Measurements from ENCODE around the gene OPCML. TPM values are rescaled to one million over a fixed set of nuclear protein-coding genes. Genes with fewer than 3 reads are reported as not detected.

Gene OPCML
- total and polyA plus RNA-seq, 2 of the 13 experiments (the other 11 are each of a cell fraction or from before 2014, with no cell fraction given): not detected

DNA sequence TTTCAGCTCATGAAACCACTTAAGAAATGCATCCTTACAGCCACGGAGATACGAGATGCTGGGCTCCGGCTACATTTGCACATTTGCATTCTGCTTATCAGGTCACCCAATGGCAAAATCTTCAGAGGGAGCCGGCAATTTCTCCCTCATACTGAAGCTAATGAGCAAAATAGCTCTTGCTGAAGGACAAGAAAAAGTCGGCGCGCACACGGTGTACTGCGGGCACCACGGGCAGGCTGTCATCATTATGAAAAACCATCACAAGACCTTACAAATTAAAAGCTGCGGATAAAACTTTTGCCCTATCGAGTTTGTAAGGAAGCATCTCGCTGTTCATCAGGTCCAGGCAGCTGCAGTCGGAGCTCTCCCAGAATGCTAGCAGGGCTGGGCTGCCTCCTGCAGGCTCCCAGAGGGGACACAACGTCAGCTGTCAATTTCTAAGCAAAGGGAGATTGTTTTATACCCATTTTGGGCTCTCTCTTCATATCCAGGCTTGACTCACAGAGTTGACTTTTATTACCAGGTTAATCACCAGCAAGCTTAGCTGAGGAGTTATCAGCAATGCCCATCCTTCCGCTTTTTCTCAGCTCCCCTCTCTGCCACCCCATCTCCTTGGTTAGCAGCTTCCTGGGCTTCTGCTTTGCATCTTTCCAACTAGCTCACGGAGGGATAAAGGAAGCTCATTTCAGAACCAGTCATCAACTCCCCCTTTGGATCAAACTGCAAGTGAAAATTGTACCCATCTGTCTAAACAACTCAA lies 375.1 kb downstream of the OPCML start:
- H4K20me1 ChIP-seq (ENCODE audit: insufficient read depth, low read length): no peaks in the 10 kb centered on the region
- peaks cover 2 to 41% of the 10 kb centered on the region in 2 experiments; a peak in 4 of 5 replicates for H3K27me3 ChIP-seq (ENCODE audit: control insufficient read depth in 1 of 2, insufficient read depth in 2 of 2, low read length in 2 of 2)
- no peak overlapping the region for H3K4me3 ChIP-seq (replicated peaks in 1 of 3; ENCODE audit: insufficient read depth in 1 of 3, low read depth in 2 of 3, low read length in 3 of 3)
- DNase-seq (ENCODE audit: low spot score) (no peak), FAIRE-seq (no peak), ATAC-seq (no peak)
- ChIA-PET CTCF (ENCODE audit: low intra/inter-chr PET ratio, low total read pairs) (no interaction called here), POLR2A (no interaction called here)
- peaks cover 2% of the 10 kb centered on the region; the same call in 1 of the 2 replicates for H3K4me1 ChIP-seq (ENCODE audit: insufficient read depth, low read length)
- H2AFZ ChIP-seq (ENCODE audit: low read length): no peak overlapping the region
- H3K79me2 ChIP-seq (ENCODE audit: insufficient read depth, low read length): no peaks in the 10 kb centered on the region
- TF ChIP-seq GLI4 (CRISPR knock-in tag; IDR thresholded peaks at IDR 0.05; ENCODE audit: borderline replicate concordance): no peak
- no peak for TF ChIP-seq PAWR (CRISPR knock-in tag; IDR thresholded peaks at IDR 0.05; ENCODE audit: borderline replicate concordance)
- no peak for TF ChIP-seq REL (CRISPR knock-in tag; conservative IDR thresholded peaks at IDR 0.05)
- no peak for TF ChIP-seq KLF15 (CRISPR knock-in tag; IDR thresholded peaks at IDR 0.05; ENCODE audit: borderline replicate concordance)
- no peak for TF ChIP-seq ZNF547 (CRISPR knock-in tag; IDR thresholded peaks at IDR 0.05)
- no peak for TF ChIP-seq ATM (IDR thresholded peaks at IDR 0.05; ENCODE audit: borderline replicate concordance)
- TF ChIP-seq ZNF556 (CRISPR knock-in tag; IDR thresholded peaks at IDR 0.05; ENCODE audit: borderline replicate concordance): no peak
- no peak for TF ChIP-seq NFE2L2 (IDR thresholded peaks at IDR 0.05; ENCODE audit: low read length)
- no peak for TF ChIP-seq SYNCRIP (IDR thresholded peaks at IDR 0.05; ENCODE audit: insufficient read depth, low read depth, low read length)
- no peak for TF ChIP-seq ZSCAN31 (CRISPR knock-in tag; IDR thresholded peaks at IDR 0.05; ENCODE audit: low read depth)
- TF ChIP-seq ZNF383 (CRISPR knock-in tag; IDR thresholded peaks at IDR 0.05; ENCODE audit: borderline replicate concordance): no peak
- no peak for TF ChIP-seq YEATS4 (CRISPR knock-in tag; IDR thresholded peaks at IDR 0.05; ENCODE audit: borderline replicate concordance)
- TF ChIP-seq ZNF180 (CRISPR knock-in tag; IDR thresholded peaks at IDR 0.05; ENCODE audit: borderline replicate concordance, low read depth): no peak
- H3K9ac ChIP-seq (ENCODE audit: insufficient read depth, low read depth, low read length): no peak overlapping the region
- H3K36me3 ChIP-seq (replicated peaks in 1 of 2; ENCODE audit: control insufficient read depth in 1 of 2, insufficient read depth in 2 of 2, low read length in 2 of 2): no peaks in the 10 kb centered on the region
- intact Hi-C loops (cut with micrococcal nuclease; ENCODE audit: unreplicated experiment) (no loop called here), in situ Hi-C loops (cut with HindIII; ENCODE audit: extremely low pct_ligation_motif_present, low pct_unique_long_range_greater_than_20kb) (no loop called here)
- H3K9me3 ChIP-seq (ENCODE audit: low read length): no peaks in the 10 kb centered on the region
- no TSS peak for BruUV-seq (replicated peaks)
- 33% methylated on average over 17 of the region's 17 CpGs for WGBS (ENCODE audit: low lambda C conversion rate)
- H3K27ac ChIP-seq (ENCODE audit: extremely low read length, insufficient read depth, low read length): no peak overlapping the region
- H3K4me2 ChIP-seq (ENCODE audit: low read depth, low read length): no peak overlapping the region

Measured in HepG2 (cell line).